B cell (primary cell): Measurements from ENCODE around the gene ZFP36L1.

Experiments used
- EZH2 ChIP-seq: IDR thresholded peaks from 2 replicates; pipeline ENCODE4 v1.6.1; 2012; ENCODE audit warnings: borderline replicate concordance, low read depth, mild to moderate bottlenecking, moderate library complexity, low read length; ENCODE audit not compliant: insufficient read depth, poor library complexity, severe bottlenecking
- TF ChIP-seq, protein P1 (sequence below): fragments of 200-600 bp; IDR thresholded peaks from one replicate; pipeline ENCODE4 v1.8.0; 2022; ENCODE audit warnings: antibody characterized with exemption, mild to moderate bottlenecking

DNA sequence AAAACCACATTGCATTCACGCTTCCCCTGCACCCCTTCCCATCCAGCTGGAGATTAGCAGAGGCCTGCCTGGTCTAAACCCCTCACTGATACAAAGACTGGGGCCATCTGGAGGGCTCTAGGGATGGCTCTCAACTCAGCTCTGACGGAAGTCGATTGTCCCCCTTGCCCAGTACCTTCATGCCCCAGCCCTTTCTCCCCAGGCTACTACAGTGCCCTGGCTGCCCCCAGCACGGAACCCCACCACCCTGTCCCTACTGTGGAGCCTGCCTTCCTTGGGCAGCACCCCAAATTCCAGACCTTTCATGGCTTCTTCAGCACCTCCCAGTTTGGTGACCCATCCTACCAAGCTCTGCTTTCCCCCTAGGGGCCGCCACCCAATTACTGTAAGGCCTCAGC, 25.6 kb downstream of the ZFP36L1 start:
- TF ChIP-seq, protein P1, sequence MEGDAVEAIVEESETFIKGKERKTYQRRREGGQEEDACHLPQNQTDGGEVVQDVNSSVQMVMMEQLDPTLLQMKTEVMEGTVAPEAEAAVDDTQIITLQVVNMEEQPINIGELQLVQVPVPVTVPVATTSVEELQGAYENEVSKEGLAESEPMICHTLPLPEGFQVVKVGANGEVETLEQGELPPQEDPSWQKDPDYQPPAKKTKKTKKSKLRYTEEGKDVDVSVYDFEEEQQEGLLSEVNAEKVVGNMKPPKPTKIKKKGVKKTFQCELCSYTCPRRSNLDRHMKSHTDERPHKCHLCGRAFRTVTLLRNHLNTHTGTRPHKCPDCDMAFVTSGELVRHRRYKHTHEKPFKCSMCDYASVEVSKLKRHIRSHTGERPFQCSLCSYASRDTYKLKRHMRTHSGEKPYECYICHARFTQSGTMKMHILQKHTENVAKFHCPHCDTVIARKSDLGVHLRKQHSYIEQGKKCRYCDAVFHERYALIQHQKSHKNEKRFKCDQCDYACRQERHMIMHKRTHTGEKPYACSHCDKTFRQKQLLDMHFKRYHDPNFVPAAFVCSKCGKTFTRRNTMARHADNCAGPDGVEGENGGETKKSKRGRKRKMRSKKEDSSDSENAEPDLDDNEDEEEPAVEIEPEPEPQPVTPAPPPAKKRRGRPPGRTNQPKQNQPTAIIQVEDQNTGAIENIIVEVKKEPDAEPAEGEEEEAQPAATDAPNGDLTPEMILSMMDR: no peak
- TF ChIP-seq EZH2: no peak
